Measurements from ENCODE around the gene NUDT7. TPM values are rescaled to one million over a fixed set of nuclear protein-coding genes. Genes with fewer than 3 reads are reported as not detected.
A peak's percentile ranks its signal among the peaks of the same experiment; 100 is the strongest.

Gene NUDT7
- 8.8 TPM for polyA plus RNA-seq (2012; ENCODE audit: insufficient read depth, insufficient read length)

DNA sequence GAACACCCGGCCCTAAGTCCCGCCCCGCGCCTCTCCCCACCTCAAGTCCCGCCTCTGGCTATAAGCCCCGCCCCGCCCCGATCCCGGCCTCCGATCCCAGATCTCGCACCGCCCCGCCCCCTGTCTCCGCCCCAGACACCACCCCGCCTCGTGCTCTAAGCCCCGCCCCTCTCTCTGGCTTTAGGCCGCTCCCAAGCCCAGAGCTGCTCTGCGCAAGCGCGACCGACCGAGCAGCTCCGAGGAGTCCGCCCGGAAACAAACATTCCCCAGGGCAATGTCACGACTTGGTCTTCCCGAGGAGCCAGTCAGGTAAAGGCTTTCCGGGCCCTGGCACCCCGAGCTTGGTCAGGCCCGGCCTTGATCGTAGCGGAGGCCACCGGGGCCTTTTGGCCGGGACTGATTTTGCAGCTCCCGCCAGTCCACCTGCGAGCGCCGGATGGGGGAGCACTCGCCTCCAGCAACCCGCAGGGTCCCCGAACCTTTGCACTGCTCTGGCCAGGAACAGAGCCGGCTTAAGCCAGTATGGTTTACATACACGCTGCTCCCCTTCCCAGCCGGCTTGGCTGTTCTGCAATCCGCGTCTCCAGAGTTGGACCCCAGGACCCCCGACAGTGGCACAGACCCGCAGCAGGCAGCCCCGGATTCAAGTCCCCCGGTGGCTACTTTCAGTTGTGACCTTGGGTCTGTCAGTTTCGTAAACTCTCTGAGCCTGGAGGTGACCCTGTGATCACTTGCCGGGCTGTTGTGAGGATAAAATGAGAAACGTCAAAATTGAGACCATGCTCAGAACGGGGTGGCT, at the start of gene NUDT7:
Gene NUDT7, plus strand, starts transcription at position 206 of the 799 bp plus-strand sequence. Its CDS starts 69 bp downstream, at position 275.
- DNase-seq (ENCODE audit: low read depth, low spot score) = peak; percentile 89

DNA sequence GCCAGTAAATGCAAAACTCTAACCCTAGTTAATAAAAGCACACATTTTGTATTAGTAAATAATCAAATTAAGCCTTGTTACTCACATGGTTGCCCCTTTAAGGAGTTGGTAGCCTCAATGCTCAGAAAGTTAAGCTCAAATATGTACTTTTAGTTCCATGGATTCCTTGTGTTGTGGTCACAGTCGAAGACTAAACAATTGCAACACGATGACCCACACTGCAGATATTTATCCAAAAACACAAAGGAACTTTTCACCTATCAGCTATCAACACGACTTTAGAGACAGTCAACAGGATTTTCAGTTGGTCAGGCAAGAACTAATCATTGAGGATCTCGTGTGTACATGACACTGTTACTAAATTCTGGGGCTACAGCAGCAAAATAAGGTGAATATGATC, 47.4 kb upstream of the NUDT7 start:
- no peak for DNase-seq (ENCODE audit: low read depth, low spot score)
- H3K4me3 ChIP-seq (ENCODE audit: low read length) = no peak overlapping the region

More for the DNA sequence above, at the start of gene NUDT7:
- peak within 1 kb of the TSS; percentile 79 for H3K4me3 ChIP-seq (ENCODE audit: low read length)

DNA sequence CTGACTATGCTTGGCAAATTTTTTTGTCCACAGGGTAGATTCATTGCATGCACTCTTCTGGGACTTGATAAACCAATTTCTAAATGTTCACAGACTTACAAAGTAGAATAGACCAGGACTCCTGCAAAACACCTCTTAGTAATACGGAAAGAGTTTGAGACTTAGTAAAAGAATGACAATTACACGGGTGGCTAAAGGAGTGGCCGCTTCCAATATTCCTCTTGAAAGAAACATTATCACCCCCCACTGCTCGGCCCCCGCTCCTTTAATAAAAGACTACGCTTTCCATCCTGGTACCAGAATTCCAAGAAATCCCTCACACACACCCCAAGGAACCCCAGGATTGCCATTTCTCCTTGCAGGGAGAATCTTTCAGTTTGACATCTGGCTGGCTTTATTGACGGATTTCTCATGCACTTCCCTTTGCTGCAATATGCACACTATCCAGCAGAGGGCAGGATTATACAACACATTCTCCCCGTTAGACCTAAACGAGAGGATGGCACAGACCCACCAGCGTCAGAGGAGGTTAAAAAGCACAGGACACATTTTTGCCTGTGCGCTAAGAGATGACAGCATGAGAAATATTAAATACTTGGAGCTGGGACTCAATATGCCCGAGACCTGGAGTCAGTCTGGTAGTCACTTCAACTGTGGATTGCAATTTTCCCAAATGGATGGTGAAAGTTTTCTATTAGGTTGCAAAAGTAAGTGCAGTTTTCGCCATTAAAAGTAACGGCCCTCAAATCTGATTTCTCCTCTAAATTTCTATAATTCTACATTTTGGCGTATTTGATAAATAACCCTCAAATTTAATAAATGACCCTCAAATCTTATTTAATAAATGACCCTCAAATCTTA, 46.6 kb upstream of the NUDT7 start:
- peak; percentile 71 for DNase-seq (ENCODE audit: low read depth, low spot score)
- H3K4me3 ChIP-seq (ENCODE audit: low read length) = no peak overlapping the region

DNA sequence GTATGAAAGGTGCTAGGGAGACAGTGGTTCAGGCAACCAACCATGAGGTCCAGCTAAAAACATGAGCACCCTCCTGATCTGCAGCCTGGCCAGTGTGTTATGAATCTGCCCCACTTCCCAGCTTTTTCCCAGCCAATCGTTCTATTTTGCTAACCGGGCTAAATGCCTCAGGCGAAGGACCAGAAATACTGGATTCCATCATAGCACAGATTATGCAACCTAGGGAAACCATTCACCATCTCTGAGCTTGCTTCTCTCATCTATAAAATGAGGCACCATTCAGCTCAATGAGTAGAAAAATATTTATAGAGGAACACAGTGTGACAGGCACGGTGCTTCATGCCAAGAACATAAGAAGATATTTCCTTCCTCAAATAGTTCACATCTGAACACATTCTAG, 45.2 kb upstream of the NUDT7 start:
- DNase-seq (ENCODE audit: low read depth, low spot score) = no peak
- no peak overlapping the region for H3K4me3 ChIP-seq (ENCODE audit: low read length)

DNA sequence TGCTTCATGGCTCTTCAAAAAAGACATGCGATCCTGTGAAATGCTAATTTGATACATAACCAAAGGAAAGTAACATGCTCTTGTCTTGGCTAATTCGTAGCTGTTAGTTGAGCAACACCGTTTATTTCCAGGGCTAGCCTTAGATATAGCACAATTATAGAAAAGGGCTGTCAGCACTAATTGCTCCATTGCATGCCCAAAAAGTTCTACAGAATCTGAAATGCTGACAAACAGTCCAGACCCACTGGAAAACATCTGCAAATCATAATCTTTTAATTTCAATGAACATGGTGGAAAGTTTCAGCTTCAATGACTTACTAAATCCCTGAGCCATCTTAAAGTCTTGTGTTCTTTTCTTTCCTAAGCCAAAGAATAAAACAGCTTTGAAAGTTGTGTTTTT, 42.9 kb upstream of the NUDT7 start:
- no peak overlapping the region for H3K4me3 ChIP-seq (ENCODE audit: low read length)
- DNase-seq (ENCODE audit: low read depth, low spot score) = no peak

DNA sequence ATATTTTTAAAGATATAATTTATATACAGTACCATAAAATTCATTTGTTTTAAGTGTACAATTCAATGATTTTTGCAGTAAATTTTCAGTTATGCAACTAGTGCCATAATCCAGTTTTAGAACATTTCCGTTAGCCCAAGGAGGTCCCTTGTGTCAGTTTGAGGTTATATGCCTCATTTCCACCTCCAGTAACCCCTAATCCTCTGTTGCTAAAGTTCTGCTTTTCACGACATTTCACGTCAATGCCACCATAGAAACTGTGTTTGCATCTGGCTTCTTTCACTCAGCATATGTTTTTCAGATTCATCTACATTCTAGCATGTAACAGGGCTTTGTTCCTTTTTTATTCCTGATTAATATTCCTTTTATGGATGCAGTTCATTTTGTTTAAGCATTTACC, 42.4 kb upstream of the NUDT7 start:
- H3K4me3 ChIP-seq (ENCODE audit: low read length) = no peak overlapping the region
- peak; percentile 39 for DNase-seq (ENCODE audit: low read depth, low spot score)

DNA sequence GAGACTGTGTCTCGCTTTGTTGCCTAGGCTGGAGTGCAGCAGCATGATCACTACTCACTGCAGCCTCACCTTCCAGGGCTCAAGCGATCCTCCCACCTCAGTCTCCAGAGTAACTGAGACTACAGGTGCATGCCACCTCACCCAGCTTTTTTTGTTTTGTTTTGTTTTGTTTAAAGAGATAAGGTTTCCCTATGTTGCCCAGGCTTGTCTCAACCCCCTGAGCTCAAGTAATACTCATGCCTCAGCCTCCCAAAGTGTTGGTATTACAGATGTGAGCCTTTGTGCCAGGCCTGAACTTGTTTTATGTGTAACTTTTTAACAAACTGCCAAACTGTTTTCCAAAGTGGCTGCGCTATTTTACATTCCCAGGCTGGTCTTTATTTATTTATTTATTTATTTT, 41.8 kb upstream of the NUDT7 start:
- DNase-seq (ENCODE audit: low read depth, low spot score) = no peak

DNA sequence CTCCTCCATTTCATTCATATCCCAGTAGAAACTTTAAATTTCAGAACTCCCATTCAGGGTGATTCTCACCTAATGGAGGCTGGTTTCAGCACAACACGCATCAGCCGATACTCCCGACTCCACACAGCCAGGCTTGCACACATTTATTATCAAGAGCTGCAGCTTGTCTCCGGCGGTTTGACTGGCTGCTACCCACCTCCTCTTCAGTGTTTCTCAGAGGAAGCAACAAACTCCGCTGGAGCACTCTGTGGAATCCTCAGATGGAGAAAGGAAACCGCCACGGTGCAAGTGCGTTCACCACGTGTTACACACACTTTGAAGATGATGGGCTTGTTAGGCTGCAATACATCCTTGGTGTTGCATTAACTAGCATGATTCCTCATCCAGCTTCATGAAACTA, 39.7 kb upstream of the NUDT7 start:
- DNase-seq (ENCODE audit: low read depth, low spot score) = no peak
- no peak overlapping the region for H3K4me3 ChIP-seq (ENCODE audit: low read length)

More for the DNA sequence above, 41.8 kb upstream of the NUDT7 start:
- no peak overlapping the region for H3K4me3 ChIP-seq (ENCODE audit: low read length)

DNA sequence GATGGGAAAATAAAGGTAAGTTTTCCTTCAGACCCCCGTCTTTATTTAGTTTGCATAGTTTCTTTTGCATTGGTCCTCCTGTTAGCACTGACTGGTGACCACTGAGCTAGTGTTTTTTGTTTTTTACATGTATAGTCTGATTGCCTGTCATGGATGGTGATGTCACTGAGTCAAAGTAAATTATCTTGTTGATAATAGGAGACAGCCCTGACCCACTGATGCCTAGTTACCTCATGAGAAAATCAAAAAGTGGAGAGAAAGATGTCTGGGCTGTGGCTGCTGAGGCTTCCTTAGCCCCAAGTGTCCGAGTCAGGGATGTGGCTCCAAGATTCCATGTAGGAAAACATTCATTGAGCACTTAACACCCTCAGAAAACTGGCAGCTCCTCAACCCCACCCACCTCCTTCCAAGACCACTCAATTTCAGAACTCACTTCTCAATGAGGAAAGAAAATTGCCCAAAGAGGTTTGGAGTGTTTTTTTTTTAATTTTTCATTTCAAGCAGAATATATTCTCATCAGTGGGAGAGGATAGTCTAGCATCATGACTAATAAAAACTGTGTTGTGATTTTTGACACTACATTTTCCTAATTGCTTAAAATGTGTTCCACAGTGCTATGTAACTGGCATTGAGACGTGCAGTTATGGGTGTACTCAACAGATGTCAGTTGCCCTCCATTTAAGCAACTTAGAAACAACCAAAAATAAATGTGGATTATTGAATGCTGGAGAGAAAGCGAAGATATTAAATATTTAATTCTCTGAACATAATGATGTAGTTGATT, 38.7 kb upstream of the NUDT7 start:
- H3K4me3 ChIP-seq (ENCODE audit: low read length) = no peak overlapping the region
- no peak for DNase-seq (ENCODE audit: low read depth, low spot score)

DNA sequence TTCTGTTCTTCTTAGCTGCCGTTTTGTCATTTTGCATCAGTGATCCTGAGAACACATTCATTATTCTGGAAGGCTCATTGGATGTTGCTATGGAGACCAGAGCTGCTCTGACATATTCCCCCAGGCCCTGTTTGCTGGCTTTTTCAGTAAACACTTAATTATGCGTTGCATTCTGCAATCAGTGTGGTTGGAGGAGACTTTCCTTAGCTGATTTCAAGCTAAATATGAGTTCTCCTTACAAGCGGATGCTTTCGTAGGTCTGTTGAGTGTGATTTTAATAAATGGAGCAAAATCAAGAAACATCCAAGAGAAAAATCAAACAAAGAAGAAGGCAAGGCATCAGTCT, 38.2 kb upstream of the NUDT7 start:
- DNase-seq (ENCODE audit: low read depth, low spot score) = no peak
- H3K4me3 ChIP-seq (ENCODE audit: low read length) = no peak overlapping the region

DNA sequence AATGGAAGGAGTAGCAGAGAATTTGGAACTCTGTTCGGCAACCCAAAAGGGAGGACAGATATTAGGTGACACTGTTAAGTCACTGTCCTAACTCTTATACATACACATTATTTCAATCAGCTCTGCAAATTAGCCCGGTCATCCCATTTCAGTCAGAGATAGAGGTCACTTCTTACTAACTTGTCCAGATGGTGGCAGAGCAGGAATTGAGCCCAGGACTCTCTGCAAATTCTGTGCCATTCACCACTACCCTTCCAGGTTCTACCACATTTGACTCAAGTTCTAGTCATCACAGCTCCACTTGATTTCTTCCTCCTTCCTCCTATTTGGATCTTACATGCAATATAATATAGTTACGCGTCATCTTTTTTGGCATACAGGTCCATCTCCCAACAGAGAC, 35.9 kb upstream of the NUDT7 start:
- H3K4me3 ChIP-seq (ENCODE audit: low read length) = no peak overlapping the region
- DNase-seq (ENCODE audit: low read depth, low spot score) = no peak

DNA sequence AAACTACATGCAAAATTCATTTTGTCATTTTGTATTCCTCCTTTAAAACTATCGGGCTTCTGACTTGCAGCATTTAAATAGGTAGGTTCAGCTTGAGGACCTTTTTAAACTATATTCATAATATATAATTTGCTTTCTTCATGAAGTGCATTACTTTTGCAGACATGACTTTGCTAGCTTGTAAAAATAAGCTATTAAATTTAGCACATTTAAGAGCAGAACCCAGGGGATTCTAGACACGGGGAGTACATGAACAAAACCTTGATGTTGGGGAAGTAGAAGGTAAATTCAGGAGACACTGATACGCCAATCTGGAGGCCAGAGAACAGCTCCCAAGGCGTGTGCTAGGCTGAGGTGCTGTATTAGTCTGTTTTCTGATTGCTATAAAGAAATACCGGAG, 32.3 kb upstream of the NUDT7 start:
- H3K4me3 ChIP-seq (ENCODE audit: low read length) = no peak overlapping the region
- DNase-seq (ENCODE audit: low read depth, low spot score) = no peak

DNA sequence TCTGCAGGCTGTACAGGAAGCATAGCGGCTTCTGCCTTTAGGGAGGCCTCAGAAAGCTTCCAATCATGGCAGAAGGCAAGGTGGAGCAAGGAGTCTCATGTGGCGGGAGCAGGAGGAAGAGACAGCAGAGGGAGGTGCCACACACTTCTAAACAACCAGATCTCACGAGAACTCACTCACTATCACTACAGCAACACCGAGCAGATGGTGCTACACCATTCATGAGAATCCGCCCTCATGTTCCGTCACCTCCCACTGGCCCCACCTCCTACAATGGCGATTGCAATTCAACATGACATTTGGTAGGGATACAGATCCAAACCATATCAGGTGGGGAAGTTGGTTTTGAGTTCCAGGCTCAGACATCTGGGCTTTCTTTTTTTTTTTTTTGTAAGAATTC, 31.9 kb upstream of the NUDT7 start:
- no peak for DNase-seq (ENCODE audit: low read depth, low spot score)
- no peak overlapping the region for H3K4me3 ChIP-seq (ENCODE audit: low read length)

DNA sequence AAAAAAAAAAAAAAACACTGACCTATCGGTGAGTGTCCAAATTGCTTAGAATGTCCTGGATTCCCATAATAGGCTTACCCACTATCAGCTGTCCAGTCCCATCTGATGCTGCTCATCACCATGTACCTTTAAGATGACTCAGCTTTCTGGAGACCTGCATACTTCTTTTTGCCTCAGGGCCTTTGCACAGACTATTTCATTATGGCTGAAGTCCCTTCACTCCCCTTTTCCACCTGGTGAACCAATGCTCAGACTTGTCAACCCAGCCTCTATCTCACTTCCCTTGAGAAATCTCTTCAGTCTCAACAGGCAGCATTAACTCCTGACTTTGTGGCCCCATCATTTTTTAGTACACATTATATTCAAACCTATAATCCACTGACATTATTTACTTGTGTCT, 29.7 kb upstream of the NUDT7 start:
- DNase-seq (ENCODE audit: low read depth, low spot score) = no peak
- H3K4me3 ChIP-seq (ENCODE audit: low read length) = no peak overlapping the region

DNA sequence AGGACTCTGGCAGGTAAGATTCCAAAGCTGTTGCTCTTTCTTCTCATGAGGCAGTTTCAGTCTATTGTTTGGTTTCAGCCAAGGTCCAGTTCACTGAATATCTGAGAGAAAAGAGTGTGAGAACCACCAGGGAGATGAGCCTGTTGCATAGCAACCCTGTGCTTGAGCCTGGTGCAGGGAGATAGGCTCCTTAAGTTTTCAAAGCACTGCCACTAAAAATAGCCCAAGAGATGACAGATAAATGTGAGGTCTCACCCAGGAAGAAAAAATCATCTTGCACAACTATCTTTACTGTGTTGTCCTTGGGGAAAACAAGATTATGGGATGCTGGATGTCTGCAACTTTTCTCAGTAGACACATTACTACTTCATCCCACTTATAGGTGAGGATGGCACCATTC, 26.2 kb upstream of the NUDT7 start:
- no peak for DNase-seq (ENCODE audit: low read depth, low spot score)
- no peak overlapping the region for H3K4me3 ChIP-seq (ENCODE audit: low read length)

DNA sequence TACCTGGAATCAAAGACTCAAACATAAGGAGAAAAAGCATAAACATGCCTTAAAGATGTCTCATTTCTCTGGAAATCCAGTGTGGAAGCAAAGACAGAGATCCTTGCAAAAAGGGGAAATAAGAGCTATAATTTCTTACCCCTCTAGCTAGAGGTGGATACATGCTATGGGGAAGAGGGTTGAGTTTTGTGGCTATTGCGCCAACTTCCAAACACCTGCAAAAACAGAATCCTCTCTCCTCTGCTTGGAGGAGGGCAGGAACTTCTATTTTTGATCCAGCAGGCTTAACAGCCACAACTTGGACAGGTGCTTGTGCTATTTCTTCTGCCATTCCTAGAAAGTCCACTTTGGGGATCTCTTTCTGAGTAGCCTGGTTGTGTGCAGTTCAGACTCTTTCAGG, 21.5 kb upstream of the NUDT7 start:
- no peak overlapping the region for H3K4me3 ChIP-seq (ENCODE audit: low read length)
- no peak for DNase-seq (ENCODE audit: low read depth, low spot score)

DNA sequence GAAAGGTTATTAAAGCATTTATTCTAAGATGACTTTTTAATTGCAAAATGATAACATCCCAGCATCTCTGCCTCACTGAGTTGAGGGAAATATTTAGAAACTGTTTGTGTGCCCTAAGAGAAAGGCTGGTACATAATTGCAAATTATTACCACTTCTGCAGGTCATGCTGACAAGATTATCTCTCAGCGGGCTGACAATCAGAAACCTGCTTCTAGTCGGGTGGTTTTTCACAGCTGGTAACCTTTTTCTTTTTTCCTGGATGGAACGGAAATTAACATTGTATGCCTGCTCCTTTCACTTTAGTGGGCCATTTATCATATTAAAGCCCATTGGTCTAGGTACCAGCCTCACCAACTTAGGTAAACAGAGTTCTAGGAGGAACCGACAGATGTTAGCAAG, 17.0 kb upstream of the NUDT7 start:
- DNase-seq (ENCODE audit: low read depth, low spot score) = no peak
- H3K4me3 ChIP-seq (ENCODE audit: low read length) = no peak overlapping the region

DNA sequence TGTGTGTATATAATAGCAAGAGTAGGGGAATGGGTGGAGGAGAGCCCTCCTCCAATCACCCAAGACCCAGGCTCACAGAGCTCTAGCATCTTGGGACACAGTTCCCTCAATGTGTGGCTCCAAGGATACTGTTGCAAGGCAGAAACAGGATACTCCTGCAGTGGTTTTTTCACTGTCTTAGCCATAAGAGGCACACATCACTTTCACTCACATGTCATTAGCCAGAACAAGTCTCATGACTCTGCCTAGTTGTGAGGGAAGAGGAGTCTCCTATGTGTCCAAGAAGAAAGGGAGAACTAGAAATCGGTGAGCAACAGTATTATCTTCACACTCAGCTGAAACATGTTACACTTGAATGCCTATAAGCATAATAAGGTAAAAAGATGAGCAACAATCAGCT, 11.1 kb upstream of the NUDT7 start:
- H3K4me3 ChIP-seq (ENCODE audit: low read length) = no peak overlapping the region
- no peak for DNase-seq (ENCODE audit: low read depth, low spot score)

DNA sequence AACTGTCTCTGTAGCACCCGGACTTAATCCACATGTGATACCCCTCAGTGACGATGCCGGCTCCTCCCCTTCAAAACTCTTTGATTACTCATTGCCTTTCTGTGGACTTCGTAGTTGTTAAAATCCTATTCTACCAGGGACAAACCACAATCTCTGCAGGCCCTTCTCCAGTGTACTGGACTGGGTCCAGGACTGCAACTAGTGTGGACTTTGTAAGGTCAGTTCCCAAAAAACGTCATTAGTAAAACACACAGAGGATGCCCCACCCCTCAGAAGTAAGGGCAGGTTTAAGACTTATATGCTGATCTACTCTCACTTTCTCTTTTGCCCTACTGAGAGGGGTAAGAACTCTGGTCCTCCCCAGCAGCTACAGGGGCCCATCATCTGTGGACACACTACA, 10.5 kb upstream of the NUDT7 start:
- no peak for DNase-seq (ENCODE audit: low read depth, low spot score)
- H3K4me3 ChIP-seq (ENCODE audit: low read length) = no peak overlapping the region

DNA sequence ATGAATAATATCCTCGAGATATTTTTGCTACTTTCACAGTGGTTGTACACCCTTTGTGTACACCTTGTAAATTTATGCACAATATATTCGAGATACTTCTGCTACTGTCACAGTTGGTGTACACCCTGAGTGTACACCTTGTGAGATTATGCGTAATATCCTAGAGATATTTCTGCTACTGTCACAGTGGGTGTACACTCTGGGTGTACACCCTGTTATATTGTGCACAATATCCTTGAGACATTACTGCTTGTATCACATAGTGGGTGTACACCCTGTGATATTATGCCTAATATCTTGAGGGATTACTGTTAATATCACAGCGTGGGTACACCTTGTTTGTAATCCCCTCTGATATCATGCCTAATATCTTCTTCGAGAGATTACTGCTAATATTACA, 7.2 kb upstream of the NUDT7 start:
- no peak overlapping the region for H3K4me3 ChIP-seq (ENCODE audit: low read length)
- no peak for DNase-seq (ENCODE audit: low read depth, low spot score)

All from Jurkat, Clone E6-1 (cell line).